ENCODE measurements around the gene IGSF11. TPM values are rescaled to one million over a fixed set of nuclear protein-coding genes. Genes with fewer than 3 reads are reported as not detected.
"Not testable (repeated sequence)": the region's sequence is repeated elsewhere in the genome, so short reads cannot be mapped to it uniquely, and the experiment has no call there.

IGSF11 gene
- total RNA-seq, 2 experiments from 2014 or later = 0.10 TPM; not detected in 1

DNA sequence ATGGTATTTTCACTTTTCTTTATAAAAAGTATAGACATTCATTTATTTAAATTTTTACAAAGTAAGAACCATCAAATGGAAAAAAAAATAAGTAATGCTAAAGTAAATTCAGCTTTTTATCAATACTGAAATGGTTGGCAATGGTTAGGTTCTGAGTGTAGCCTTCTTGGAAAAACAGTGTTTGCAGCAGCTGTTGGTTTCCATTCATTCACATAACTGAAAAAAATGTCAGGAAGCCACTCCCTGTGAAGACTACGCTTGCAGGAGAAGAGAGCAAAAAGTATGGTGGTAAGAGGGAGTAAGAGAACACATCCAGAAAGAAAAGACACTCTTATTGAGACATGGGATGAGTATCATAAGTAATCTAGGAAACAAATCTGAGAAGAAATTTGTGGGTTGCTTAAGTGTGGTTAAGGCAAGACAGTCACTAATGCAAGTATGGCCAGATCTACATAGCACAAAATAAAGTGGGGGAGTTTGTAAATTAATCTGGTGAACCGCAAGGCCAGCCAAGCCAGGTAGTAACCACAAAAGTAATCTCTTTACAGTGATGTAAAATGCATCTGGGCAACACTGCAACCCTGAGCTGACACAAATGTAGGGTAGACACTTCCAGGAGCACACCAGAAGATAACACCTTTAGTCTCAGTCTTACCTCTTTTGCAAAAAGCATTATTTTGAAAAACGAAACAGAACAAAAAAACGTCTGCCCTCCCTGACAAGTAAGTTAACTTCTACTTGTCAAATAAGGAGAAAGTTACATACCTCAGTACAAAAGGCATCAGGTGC, 133.7 kb downstream of the IGSF11 start:
- H3K4me1 Mint-ChIP-seq = peaks cover 3% of the 10 kb centered on the region
- no peak for DNase-seq
- H3K36me3 Mint-ChIP-seq = no peaks in the 10 kb centered on the region
- no peak overlapping the region for H3K27ac Mint-ChIP-seq
- H3K27me3 Mint-ChIP-seq = peaks cover under 1% of the 10 kb centered on the region
- H3K4me3 Mint-ChIP-seq = no peak overlapping the region
- no peaks in the 10 kb centered on the region for H3K9me3 Mint-ChIP-seq

DNA sequence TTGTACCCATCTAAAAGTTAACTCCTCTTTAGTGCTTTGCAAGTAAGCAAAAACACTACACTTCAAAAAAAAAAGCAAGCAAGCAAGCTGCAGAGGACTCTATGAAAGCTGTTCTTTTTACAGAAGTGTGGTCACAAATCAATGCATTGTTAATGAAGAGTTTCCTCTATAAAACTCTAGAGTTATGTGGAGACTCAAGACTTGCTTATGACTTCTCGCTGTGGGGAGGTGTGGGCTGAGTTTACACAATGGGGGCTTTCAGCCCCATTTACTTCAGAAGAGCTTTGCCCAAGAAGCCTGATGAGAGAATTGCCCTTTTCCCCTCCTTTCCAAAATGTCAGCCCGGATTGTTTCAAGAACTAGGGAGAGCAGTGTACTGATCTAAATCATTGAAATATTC, 144.4 kb downstream of the IGSF11 start:
- Mint-ChIP-seq H3K4me3 (no peak overlapping the region), H3K9me3 (no peaks in the 10 kb centered on the region), H3K27ac (no peak overlapping the region), H3K27me3 (peaks cover 4% of the 10 kb centered on the region), H3K36me3 (no peaks in the 10 kb centered on the region), H3K4me1 (peaks cover 4% of the 10 kb centered on the region)
- no peak for DNase-seq

DNA sequence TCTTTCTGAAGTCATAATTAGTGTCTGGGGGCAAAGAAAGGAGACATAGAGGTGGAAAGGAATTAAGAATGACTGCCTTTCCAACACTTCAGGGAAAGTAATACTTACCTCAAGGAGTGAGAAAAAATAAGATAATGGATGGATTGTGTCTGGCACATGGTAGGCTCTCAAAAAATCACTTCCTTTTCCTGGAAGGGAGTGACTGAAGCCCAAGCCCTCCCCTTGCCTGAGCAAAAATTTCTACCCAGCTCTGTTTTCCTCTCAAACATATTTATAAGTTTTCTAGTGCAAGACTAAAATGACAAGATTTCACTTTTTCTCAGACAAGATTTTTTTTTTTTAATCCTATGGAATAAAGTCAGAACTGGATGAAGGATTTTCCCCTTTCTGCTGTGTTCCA, 145.0 kb downstream of the IGSF11 start:
- no peak overlapping the region for H3K27ac Mint-ChIP-seq
- H3K9me3 Mint-ChIP-seq = no peaks in the 10 kb centered on the region
- DNase-seq = no peak
- H3K4me1 Mint-ChIP-seq = peaks cover 7% of the 10 kb centered on the region
- H3K36me3 Mint-ChIP-seq = no peaks in the 10 kb centered on the region
- H3K4me3 Mint-ChIP-seq = no peak overlapping the region
- H3K27me3 Mint-ChIP-seq = peaks cover 4% of the 10 kb centered on the region

DNA sequence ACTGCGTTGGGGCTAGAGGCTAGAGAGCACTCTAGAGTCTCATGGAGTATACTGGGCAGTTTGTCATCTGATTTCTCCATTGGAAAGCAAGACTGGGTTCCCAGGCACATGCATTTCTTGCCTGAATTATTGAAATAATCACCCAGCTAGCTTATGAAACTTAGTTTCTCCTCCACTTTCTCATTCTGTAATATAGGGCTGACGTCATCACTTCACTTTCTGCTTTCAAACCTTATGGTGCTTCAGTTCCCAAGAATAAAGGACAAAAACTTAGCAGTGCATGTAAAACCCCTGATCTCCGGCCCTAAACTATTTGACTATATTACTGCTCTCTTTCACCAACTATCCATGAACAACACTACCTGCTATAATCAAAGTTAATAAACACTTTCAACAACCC, 147.9 kb downstream of the IGSF11 start:
- H3K36me3 Mint-ChIP-seq = no peaks in the 10 kb centered on the region
- H3K4me1 Mint-ChIP-seq = peaks cover 4% of the 10 kb centered on the region
- H3K27ac Mint-ChIP-seq = no peak overlapping the region
- peaks cover 9% of the 10 kb centered on the region for H3K27me3 Mint-ChIP-seq
- no peak for DNase-seq
- H3K9me3 Mint-ChIP-seq = no peaks in the 10 kb centered on the region
- no peak overlapping the region for H3K4me3 Mint-ChIP-seq

DNA sequence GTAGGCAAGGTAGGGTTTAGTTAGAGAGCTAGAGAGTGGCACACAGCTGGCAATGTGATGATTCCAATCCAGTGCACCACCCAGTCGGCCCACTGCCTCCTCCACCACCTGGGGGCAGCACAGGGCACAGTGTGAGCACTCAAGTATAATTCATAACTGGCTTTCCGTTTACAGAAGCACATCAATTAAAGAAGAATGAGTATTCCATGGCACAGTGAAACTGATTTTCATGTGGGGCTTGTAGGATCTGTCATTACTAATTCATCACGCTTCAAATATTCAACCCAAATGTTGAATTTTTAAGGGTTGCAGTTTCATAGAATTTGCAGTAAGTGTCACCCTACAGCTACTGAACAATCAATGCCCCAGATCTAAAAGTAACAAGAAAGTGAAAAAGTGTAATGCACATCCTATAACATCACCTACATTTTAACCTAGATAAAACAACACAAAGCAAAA, 149.9 kb downstream of the IGSF11 start:
- H3K9me3 Mint-ChIP-seq = no peaks in the 10 kb centered on the region
- H3K27me3 Mint-ChIP-seq = peaks cover 10% of the 10 kb centered on the region
- DNase-seq = peak; percentile 68
- no peak overlapping the region for H3K27ac Mint-ChIP-seq
- no peaks in the 10 kb centered on the region for H3K36me3 Mint-ChIP-seq
- no peak overlapping the region for H3K4me3 Mint-ChIP-seq
- H3K4me1 Mint-ChIP-seq = peaks cover 4% of the 10 kb centered on the region

DNA sequence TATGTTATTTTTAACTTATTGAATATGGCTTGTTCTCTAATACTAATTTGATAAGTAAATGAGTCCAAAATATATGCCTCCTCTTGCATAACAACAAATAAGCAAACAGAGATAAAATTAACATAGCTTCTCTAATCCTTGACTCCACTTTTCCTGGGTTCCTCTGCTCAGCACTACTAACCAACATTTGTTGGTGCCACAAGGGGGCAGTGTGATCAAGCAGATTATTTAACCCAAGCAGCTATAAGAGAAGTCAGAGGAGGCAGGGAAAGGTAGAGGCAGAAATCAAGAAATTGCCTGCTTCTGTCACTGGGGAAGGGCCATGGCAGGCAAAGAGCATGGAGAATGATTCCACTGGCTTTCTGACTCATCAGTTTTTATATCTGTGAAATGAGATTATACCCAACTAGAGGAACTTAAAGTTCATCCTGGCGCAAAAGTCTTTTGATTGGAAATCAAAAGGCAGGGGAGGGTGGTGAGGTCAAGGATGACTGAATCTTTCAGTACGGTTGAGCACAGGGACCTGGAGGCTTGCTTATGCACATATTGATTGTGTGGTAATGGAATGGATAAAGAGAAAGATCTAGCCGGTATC, 152.2 kb downstream of the IGSF11 start:
- no peak overlapping the region for H3K4me3 Mint-ChIP-seq
- no peaks in the 10 kb centered on the region for H3K36me3 Mint-ChIP-seq
- H3K27me3 Mint-ChIP-seq = peaks cover 10% of the 10 kb centered on the region
- H3K27ac Mint-ChIP-seq = no peak overlapping the region
- H3K4me1 Mint-ChIP-seq = peaks cover 4% of the 10 kb centered on the region
- H3K9me3 Mint-ChIP-seq = no peaks in the 10 kb centered on the region
- DNase-seq = peak; percentile 48

DNA sequence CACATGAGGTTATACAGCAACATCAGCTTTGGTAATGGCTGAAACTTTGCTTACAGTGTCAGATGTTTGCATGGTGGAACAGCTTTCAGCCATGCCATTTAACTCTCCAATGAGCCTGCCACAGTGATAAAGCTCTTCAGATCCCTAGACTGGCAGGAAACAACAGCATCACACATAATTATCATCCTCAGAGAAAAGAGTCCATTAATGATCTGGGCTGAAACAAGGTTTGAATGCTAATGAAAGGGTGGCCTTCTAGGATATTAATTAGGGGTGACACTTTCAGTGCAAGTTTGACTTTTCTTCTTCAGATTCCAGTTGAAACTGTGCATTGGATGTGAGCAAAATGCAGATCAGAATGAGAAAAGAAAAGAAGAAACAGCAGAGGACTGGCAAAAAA, 166.6 kb downstream of the IGSF11 start:
- peaks cover 5% of the 10 kb centered on the region for H3K36me3 Mint-ChIP-seq
- no peaks in the 10 kb centered on the region for H3K4me1 Mint-ChIP-seq
- H3K27me3 Mint-ChIP-seq = peaks cover 18% of the 10 kb centered on the region
- no peak overlapping the region for H3K27ac Mint-ChIP-seq
- no peak for DNase-seq
- no peak overlapping the region for H3K4me3 Mint-ChIP-seq
- H3K9me3 Mint-ChIP-seq = peaks cover 14% of the 10 kb centered on the region

DNA sequence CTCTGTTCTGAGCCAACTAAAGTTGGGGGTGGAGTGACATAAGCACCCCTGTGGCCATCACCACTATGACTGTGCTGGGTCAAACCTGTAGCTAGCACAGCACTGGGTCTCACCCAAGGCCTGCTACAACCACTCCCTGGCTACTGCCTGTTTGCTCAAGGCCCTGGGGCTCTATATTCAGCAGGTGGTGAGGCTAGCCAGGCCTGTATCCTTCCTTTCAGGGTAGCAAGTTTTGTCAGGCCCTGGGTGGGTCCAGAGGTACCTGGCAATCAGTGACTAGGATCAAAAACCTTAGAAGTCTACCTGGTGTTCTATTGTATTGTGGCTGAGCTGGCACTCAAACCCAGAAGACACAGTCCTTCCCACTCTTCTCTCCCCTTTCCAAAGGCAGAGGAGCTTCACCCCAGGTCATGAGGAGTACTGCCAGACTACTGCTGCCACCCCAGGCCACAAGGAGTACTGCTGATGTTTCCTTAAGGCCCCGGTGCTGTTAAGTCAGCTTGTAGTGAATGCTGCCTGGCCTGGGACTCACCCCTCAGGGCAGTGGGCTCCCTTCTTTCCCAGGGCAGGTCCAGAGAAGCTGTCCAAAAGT, 170.8 kb downstream of the IGSF11 start:
- peak; percentile 6 for DNase-seq
- Mint-ChIP-seq H3K27ac (no peak overlapping the region), H3K27me3 (peaks cover 9% of the 10 kb centered on the region), H3K9me3 (no peaks in the 10 kb centered on the region), H3K4me3 (no peak overlapping the region), H3K36me3 (no peaks in the 10 kb centered on the region), H3K4me1 (no peaks in the 10 kb centered on the region)

DNA sequence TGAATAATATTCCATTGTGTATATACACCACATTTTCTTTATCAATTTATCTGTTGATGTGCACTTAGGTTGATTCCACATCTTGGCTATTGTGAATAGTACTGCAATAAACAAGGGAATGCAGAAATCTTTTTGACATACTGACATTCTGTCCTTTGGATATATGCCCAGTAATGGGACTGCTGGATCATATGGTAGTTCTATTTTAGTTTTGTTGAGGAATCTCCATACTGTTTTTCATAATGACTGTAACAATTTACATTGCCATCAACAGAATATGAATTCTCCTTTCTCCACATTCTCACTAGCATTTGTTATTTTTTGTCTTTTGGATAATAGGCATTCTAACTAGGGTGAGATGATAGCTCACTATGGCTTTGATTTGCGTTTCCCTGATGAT, 174.7 kb downstream of the IGSF11 start:
- DNase-seq = no peak
- H3K27me3 Mint-ChIP-seq = peaks cover 4% of the 10 kb centered on the region
- H3K4me3 Mint-ChIP-seq = no peak overlapping the region
- peaks cover 9% of the 10 kb centered on the region for H3K9me3 Mint-ChIP-seq
- no peaks in the 10 kb centered on the region for H3K36me3 Mint-ChIP-seq
- no peaks in the 10 kb centered on the region for H3K4me1 Mint-ChIP-seq
- H3K27ac Mint-ChIP-seq = no peak overlapping the region

DNA sequence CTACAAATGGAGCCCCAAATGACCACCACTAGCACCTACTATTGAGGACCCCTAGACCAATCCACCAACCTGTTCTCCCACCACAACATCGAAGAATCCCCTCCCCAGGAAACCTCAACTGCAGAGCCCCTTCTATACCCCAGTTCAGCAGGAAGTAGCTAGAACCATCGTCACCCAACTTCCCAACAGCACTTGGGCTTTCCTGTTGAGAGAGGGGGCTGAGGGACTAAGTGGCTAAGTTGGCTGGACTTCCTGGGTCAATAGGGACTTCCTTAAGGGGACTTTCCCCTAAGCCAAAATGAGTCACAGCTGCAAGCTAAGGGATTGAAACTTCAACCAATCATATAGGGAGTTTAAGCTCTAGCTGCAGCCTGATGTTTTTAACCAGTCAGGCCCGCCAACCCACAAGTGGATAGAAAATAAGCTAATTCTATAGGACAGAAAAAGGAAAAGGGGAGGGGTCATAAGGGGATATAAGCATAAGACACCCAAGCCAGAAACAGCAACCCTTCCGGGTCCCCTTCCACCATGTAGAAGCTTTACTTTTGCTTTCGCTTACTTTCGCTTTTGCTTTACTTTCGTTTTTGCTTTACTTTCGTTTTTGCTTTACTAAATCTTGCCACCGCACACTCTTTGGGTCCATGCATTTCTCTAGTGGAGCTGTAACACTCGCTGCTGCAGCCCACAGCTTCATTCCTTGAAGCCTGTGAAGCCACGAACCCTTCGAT, 183.0 kb downstream of the IGSF11 start:
- not testable (repeated sequence) for H3K27ac Mint-ChIP-seq, H3K4me1 Mint-ChIP-seq, H3K4me3 Mint-ChIP-seq, H3K27me3 Mint-ChIP-seq, H3K36me3 Mint-ChIP-seq
- DNase-seq = peak; percentile 5
- H3K9me3 Mint-ChIP-seq = peaks cover 11% of the 10 kb centered on the region

DNA sequence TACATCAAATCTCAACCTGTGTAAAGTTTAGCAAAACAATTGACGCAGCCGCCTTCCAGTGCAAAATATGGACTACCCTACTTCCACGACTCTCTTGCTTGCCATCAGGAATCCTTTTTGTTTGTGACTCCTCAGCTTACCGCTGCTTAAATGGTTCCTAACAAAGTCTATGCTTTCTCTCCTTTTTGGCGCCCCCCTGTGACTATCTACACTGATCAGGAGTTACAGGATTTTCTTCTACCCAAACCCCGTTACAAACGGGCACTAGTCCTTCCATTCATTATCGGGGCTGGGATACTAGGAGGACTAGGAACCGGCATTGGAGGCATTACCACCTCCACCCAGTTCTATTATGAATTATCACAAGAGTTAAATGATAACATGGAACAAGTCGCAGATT, 184.0 kb downstream of the IGSF11 start:
- Mint-ChIP-seq H3K27me3 (no peaks in the 10 kb centered on the region), H3K4me1 (peaks cover 7% of the 10 kb centered on the region), H3K27ac (no peak overlapping the region), H3K36me3 (peaks cover 3% of the 10 kb centered on the region), H3K9me3 (peaks cover 11% of the 10 kb centered on the region), H3K4me3 (no peak overlapping the region)
- no peak for DNase-seq

Other genes with a start within 250 kb of the IGSF11 start
- not detected for gene TEX55, start 111.3 kb upstream of the IGSF11 start, total RNA-seq
- not detected for gene UPK1B, start 138.8 kb upstream of the IGSF11 start, total RNA-seq
- 10 to 100 TPM; 14.2 to 14.4 TPM for gene B4GALT4, start 206.0 kb upstream of the IGSF11 start, total RNA-seq

Measured in activated naive CD8-positive, alpha-beta T cell treated with anti-CD3 and anti-CD28 coated beads for 36 hours (primary cell).